Activated CD8-positive, alpha-beta memory T cell treated with anti-CD3 and anti-CD28 coated beads for 1 hour (primary cell): Measurements from ENCODE around the gene KCNQ1OT1.

ENCODE experiments used
- DNase-seq, 2 donors: peaks; one replicate each; pipeline ENCODE4 v3.0.0-alpha.2; 2020; ENCODE audit warnings: low read depth in 1 of 2; ENCODE audit errors: extremely low read depth in 1 of 2

The KCNQ1OT1 gene

DNA sequence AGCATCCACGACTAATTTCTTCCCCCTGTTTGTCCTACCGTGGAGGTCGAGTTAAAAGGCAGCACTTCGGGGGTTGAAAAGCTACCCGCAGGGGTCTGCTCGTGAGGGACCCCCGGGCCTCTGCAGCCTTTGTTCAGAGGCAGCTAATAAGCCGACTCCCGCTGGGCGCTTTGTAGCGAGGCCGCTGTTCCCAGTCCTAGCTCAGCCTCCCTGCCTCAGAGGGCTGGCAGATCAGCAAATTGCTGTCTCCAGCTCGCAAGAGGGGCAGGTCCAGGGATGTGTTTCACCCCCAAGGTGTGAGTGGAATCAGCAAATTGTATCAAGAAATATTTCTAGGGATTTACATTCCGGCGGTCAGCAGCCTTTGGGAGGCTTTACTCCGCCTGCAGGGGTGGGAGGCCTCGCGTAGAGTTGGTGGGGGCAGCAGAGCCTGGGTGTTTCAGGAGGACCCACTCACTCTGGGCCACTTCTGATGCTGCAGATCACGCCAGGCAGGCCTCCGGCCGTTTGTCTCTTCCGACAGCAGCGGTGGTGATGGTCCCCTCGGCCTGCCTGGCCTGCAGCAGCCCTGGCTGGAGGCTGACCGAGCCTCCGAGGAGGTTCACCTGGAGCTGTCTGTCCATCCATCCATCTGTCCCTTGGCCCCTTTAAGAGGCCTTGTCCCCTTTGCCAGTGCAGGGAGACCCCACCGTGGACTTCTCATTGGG, 21.6 kb upstream of the KCNQ1OT1 start:
- no peak for DNase-seq

DNA sequence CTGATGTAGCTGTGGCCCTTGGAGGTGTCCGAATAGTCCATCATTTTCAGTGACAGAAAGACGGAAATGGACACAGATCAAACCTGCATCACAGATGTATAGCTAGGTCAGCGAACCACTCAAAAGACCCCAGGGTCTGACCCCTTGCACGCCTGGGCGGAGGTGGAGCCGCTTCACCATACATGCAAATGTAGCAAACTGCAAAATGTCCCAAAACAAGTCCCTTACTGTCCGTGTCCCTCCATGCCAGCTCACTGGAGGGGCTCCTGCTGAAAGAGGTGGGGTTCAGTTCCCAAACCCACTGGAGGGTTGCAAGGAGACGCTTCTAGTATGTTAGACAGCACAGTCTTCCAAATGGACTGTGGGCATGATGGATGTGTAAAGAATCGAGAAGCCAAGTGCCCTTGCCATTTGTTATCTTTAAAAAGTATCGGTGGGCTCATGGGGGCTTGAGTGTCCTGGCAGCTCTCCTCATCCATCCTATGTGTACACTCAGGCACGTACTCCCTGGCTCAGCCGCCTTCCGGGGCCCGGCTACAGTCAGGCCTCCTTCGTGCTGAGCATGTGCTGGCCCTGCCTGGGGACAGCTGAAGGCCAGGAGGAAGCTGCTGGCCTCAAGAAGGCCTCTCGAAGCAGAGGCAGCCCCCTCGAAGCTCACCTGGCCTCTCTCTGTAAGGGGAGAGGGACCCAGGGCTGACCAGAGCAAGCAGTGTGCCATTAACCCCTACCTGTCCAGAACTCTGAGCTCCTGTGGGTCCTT, 20.2 kb upstream of the KCNQ1OT1 start:
- no peak for DNase-seq

DNA sequence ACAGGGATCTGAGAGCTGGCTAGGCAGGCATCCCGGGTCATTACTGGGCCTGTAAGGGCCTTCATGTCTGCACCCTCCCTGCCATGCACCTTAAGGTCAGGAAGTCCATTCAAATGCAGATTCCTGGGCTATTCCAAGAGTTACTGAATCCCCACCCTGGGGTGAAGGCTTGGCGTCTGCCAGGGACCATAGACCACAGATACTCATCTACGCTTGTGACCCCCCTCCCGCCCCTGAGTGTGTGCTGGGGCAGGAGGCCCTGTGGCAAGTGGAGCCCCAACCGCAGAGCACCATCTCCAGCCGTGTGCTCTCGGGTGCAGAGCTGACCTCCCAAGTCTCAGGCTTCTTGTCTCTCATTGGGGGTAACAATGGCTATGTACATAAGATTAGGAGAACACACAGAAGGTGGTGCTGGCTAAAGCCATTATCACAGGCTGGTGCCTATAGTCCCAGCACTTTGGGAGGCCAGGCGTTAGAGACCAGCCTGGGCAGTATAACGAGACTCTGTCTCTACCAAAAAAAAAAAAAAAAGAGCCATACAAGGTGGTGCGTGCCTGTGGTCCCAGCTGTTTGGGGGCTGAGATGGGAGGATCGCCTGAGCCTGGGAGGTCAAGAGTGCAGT, 19.1 kb upstream of the KCNQ1OT1 start:
- DNase-seq, result no peak

GRCh38 chr11:2717561-2718325, 17.9 kb upstream of the KCNQ1OT1 start:
- no peak for DNase-seq

DNA sequence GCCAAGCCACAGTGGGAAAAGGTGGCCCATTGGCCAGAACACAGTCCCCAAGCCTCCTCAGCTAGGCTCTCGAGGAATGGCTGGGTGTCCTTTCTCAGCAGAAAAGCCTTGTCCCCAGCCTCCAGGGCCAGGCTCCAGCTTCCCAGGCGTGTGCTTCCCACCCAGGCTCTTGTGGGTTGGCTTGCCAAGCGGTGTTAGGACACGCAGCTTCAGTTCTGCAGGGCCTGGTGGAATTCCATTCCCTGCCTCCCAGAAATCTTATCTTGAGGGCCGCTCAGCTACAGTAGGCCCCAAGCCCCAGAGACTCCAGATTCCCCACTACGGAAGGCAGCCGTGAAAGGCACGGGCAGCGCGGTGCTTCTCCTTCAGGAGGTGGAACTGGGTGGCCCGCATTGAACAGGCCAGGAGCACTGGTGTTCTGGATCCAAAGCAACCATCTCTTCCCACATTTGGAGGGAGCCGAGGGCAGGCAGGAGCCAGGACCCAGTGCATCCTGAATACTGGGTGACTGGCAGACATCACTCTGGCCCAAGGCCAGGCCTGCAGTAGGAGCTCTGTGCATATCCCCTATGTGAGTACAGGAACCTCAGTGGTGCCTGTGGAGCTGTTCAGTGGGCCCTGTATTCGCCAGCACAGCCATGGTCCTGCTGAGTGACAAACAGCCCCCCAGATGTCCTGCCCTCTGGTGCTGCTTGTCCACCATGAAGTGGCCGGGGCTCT, 16.7 kb upstream of the KCNQ1OT1 start:
- DNase-seq, result no peak

GRCh38 chr11:2715716-2716350, 16.0 kb upstream of the KCNQ1OT1 start:
- DNase-seq, result no peak

- no peak for DNase-seq
Observed at GRCh38 chr11:2714871-2715270, 15.1 kb upstream of the KCNQ1OT1 start.

GRCh38 chr11:2714463-2714800, 14.6 kb upstream of the KCNQ1OT1 start:
- no peak for DNase-seq

DNA sequence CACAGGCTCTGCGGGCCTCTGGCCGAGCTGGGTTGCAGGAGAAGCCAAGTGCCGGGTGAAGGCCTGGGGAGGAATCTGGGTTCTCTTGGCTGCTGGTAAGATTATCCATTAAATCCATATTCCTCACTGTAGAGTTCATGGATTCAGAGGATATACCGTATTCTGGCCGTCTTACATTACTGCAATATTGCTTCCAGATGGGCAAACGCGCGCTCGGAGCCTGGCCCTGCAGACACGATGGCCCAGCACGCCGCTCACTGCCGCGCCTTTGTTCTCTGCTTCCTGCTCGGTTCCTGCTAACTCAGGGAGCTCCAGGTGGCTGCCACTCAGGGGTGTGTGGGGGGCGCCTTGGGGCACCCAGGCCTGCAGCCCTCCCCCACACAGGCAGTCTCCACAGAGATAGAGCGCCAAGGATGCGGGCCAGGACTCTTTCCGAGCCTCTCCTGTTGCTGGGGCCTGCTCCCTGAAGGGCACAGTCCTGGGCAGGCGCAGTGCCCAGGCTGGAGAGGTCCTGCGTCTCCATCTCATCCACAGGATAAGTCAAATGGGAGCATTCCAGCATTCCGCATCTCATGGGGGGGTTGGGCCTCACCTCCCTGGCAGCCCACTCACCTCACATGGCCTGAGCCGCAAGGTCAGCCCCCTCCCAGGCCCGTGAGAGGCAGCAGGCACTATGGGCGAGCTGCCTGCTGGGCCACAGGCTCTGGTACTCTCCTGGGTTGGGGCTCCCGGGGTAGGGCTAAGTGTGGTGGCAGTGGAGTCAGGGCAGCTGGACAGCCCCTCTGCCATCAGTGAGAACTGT, 14.1 kb upstream of the KCNQ1OT1 start:
- DNase-seq, result no peak

- DNase-seq, result no peak
Observed at GRCh38 chr11:2713094-2713493, 13.3 kb upstream of the KCNQ1OT1 start.

- DNase-seq, result no peak
Observed at GRCh38 chr11:2711161-2711560, 11.4 kb upstream of the KCNQ1OT1 start.

GRCh38 chr11:2709429-2709828, 9.6 kb upstream of the KCNQ1OT1 start:
- DNase-seq, result no peak

DNA sequence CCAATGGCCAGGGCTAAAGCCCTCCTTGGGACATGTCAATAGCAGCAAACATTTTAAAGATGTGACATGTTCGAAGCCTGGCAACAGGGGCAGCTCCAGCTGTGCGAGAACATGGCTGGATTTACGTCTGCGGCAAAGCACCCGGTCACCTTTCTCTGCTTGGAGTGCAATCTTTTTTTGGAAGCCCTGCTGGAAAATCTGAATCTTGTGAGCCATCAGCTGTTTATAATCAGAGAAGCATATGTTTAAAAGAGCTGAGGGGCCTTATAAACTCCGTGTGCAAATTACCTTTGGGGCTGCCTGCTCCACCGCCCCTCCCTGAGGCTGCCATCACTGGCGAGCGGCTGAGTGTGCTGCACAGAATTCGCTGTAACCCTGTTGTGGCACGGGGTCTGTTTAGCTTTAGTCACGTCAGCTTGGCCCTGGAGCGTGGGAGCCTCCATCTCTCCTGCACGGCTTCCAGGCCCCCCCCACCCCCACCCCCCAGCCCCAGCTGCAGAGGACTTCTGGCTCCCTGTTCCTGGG, 9.0 kb upstream of the KCNQ1OT1 start:
- no peak for DNase-seq

DNA sequence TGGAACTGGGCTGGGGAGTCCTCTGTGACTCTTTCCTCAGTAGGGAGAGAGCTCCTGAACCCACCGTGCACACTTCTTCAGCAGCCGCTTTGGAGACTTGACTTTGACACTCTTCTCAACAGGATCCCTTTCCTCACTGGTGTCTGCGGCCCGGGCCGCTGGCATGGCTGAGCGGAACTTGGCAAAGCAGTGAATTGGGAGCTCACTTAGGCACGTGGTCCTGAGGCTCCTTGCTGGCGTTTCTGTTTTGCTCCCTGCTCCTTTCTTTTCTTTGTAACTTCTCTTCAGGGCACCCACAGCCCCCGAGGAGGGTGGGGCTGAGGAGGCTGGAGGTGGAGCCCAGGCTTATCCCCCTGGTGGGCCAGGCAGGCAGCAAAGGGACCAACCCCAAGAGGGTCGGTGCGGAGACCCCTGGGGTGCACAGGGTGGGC, 8.4 kb upstream of the KCNQ1OT1 start:
- DNase-seq, result no peak

DNA sequence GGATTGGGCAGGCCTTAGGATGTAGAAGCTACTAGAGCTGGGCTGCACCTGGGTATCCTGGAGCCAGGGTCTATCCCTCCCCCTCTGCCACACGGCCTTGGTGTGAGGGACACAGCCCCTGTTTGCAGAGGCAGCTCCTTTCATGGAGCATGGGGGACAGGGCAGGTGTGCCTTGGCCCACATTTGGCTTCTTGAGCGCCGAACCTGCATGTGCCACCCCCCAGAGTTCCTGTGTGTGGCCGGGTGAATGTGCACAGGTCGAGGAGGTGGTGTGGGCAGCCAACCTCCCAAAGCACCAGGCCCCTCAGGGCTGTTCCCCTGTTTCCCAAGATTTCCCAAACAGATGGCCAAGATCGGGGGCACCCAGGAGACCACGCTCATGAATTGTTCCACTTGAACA, 7.9 kb upstream of the KCNQ1OT1 start:
- DNase-seq, result no peak

DNA sequence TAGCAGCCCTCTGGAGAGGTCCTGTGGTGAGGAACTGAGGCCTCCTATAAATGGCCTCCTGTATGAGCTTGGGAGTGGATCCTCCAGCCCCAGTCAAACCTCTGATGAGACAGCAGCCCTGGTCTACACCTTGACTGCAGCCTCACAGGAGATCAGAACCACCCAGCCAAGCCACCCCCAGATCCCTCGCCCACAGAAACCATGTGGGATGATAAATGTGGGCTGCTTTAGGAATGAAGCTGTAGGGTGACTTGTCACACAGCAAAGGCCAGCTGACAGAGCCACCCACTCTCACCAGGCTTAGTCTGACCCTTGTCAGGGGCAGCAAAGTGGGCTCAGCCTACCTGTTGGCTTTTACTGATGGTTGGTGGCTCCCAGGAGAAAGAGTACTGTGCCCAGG, 6.5 kb upstream of the KCNQ1OT1 start:
- DNase-seq, result no peak

DNA sequence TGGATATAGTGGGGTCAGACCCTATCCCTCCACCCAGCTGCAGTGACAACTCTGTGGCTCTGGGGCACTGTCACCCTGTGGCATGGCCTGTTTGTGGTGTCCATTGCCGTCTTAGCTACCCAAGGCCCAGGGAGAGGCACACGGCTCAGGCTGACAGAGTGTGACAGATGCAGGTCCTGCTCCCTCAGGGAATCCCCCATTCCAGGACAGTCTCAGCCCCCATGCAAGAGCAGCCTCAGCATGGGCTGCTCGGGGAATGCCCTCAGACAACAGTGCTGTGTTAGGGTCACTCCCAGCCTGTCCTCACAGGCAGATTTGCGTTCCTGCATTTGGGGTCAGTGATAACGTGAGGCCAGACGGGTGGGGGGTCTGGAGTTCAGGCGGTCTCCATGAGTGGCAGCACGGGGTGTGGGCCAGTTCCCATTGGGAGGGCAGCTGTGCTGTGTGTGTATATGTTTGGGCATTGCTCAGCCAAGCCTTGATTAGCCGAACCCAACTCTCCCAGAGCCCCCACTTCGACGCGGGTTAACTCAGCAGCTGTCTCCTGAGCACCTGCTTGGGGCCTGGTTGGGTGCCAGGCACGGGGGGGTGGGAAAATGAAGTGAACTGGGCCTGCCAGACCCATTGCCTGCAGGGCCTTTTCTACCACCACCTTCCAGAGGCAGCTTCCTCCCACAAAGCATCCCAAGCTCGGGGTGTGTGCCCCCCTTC, 5.3 kb upstream of the KCNQ1OT1 start:
- DNase-seq, result no peak

DNA sequence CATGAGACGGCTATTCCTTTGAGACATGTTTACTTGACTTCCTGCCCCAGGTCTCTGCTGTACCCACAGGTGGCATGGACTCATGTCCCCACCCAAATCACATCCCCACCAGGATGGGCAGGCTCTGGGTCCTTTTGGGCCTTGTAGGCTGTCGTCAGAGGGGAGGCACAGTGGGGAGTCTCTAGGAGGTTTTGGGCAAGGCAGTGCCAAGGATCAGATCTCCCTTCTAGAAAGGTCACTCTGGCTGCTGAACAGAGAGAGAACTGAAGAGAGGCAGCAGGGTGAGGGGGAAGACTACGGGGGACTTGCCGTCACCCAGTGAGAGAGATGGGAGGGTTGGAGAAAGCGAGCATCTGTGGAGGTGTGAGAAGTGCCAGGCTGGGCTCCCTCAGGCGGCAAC, 4.6 kb upstream of the KCNQ1OT1 start:
- DNase-seq, result no peak
